Measurements from ENCODE around the gene ALAD. TPM values are rescaled to one million over a fixed set of nuclear protein-coding genes. Genes with fewer than 3 reads are reported as not detected.
A peak's percentile ranks its signal among the peaks of the same experiment; 100 is the strongest.

ALAD gene
- total and polyA plus RNA-seq, 9 of the 15 experiments (the other 6 are each of a cell fraction or from before 2014, with no cell fraction given) = 1.3 to 12.7 (median 6.8) TPM

DNA sequence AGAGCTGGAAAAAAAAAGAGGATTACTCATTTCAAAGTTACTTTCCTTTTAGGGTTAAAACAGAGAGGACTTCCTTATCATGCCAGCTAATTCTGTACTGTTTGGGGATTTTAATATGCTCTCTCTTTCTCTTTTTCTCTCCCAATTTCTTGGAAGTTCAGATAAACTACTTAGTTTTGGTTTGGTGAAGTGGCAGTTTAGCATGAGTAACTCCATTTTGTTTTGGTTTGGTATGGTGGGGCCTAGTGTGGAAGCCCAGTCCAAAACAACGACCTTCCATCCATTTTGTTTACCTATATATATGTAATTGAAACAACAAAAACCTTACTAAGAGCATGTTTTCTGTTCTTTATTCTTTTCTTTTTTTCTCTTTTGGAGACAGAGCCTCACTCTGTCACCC lies 55.4 kb downstream of the ALAD start (continued):
- TF ChIP-seq TAF9B (IDR thresholded peaks at IDR 0.05; ENCODE audit: partially characterized antibody) (no peak), STAG1 (CRISPR knock-in tag; IDR thresholded peaks at IDR 0.05; ENCODE audit: borderline replicate concordance) (no peak), TSC22D4 (tag; IDR thresholded peaks at IDR 0.05) (no peak), STAT5A (IDR thresholded peaks at IDR 0.05; ENCODE audit: borderline replicate concordance, low read length) (no peak), HSF4 (CRISPR knock-in tag; IDR thresholded peaks at IDR 0.05; ENCODE audit: borderline replicate concordance) (peak; percentile 65; the same call in 1 of the 2 replicates), POLR2B (IDR thresholded peaks at IDR 0.05; ENCODE audit: low read depth, partially characterized antibody) (no peak), HNRNPK (IDR thresholded peaks at IDR 0.05; ENCODE audit: low read depth, low read length, poor library complexity, severe bottlenecking) (no peak), NR3C1 (CRISPR knock-in tag; IDR thresholded peaks at IDR 0.05) (no peak), NCOA6 (IDR thresholded peaks at IDR 0.05) (no peak), KDM2B (CRISPR knock-in tag; IDR thresholded peaks at IDR 0.05) (0 out of 2 replicates have a peak, but pooled peaks have one; percentile 53), ILF3 (IDR thresholded peaks at IDR 0.05; ENCODE audit: borderline replicate concordance) (no peak), TRIM28 (IDR thresholded peaks at IDR 0.05) (no peak), ZNF57 (CRISPR knock-in tag; IDR thresholded peaks at IDR 0.05) (no peak), RAD21 (CRISPR knock-in tag; conservative IDR thresholded peaks at IDR 0.05 in 1 of 2, IDR thresholded peaks at IDR 0.05 in 1 of 2) (no peak; a peak in 1 of 4 replicates), GTF2A2 (tag; IDR thresholded peaks at IDR 0.05) (peak; percentile 92), CBX5 (IDR thresholded peaks at IDR 0.05; ENCODE audit: borderline replicate concordance, low read depth) (no peak)
- TF ChIP-seq, protein P1, sequence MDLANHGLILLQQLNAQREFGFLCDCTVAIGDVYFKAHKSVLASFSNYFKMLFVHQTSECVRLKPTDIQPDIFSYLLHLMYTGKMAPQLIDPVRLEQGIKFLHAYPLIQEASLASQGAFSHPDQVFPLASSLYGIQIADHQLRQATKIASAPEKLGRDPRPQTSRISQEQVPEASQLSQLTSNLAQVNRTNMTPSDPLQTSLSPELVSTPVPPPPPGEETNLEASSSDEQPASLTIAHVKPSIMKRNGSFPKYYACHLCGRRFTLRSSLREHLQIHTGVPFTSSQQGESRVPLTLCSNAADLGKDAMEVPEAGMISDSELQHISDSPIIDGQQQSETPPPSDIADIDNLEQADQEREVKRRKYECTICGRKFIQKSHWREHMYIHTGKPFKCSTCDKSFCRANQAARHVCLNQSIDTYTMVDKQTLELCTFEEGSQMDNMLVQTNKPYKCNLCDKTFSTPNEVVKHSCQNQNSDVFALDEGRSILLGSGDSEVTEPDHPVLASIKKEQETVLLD (IDR thresholded peaks at IDR 0.05) = no peak
- TF ChIP-seq, protein P2, sequence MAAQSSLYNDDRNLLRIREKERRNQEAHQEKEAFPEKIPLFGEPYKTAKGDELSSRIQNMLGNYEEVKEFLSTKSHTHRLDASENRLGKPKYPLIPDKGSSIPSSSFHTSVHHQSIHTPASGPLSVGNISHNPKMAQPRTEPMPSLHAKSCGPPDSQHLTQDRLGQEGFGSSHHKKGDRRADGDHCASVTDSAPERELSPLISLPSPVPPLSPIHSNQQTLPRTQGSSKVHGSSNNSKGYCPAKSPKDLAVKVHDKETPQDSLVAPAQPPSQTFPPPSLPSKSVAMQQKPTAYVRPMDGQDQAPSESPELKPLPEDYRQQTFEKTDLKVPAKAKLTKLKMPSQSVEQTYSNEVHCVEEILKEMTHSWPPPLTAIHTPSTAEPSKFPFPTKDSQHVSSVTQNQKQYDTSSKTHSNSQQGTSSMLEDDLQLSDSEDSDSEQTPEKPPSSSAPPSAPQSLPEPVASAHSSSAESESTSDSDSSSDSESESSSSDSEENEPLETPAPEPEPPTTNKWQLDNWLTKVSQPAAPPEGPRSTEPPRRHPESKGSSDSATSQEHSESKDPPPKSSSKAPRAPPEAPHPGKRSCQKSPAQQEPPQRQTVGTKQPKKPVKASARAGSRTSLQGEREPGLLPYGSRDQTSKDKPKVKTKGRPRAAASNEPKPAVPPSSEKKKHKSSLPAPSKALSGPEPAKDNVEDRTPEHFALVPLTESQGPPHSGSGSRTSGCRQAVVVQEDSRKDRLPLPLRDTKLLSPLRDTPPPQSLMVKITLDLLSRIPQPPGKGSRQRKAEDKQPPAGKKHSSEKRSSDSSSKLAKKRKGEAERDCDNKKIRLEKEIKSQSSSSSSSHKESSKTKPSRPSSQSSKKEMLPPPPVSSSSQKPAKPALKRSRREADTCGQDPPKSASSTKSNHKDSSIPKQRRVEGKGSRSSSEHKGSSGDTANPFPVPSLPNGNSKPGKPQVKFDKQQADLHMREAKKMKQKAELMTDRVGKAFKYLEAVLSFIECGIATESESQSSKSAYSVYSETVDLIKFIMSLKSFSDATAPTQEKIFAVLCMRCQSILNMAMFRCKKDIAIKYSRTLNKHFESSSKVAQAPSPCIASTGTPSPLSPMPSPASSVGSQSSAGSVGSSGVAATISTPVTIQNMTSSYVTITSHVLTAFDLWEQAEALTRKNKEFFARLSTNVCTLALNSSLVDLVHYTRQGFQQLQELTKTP (IDR thresholded peaks at IDR 0.05; ENCODE audit: low read depth in 1 of 2, partially characterized antibody in 2 of 2) = no peak
- TF ChIP-seq, protein P3, sequence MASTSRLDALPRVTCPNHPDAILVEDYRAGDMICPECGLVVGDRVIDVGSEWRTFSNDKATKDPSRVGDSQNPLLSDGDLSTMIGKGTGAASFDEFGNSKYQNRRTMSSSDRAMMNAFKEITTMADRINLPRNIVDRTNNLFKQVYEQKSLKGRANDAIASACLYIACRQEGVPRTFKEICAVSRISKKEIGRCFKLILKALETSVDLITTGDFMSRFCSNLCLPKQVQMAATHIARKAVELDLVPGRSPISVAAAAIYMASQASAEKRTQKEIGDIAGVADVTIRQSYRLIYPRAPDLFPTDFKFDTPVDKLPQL (IDR thresholded peaks at IDR 0.05; ENCODE audit: extremely low read depth, insufficient read length) = no peak
